Keratinocyte (primary cell): ENCODE measurements around the gene FXYD6.

Experiments used
- EZH2 ChIP-seq: IDR thresholded peaks from one replicate; pipeline ENCODE4 v1.6.1; 2012; ENCODE audit warnings: inconsistent platforms, mild to moderate bottlenecking, low read length, moderate library complexity
- TF ChIP-seq, protein P1 (sequence below), 3 experiments: IDR thresholded peaks in 1 of 3; conservative IDR thresholded peaks in 1 of 3; optimal IDR thresholded peaks in 1 of 3; 2 replicates in 2 of 3; 3 replicates in 1 of 3; pipeline versions ENCODE3 to v1.5.1; 2011; ENCODE audit warnings: low read length in 3 of 3, mild to moderate bottlenecking in 3 of 3, moderate library complexity in 2 of 3, control low read depth in 1 of 3, inconsistent platforms in 1 of 3; ENCODE audit not compliant: insufficient read depth in 2 of 3; ENCODE audit errors: extremely low read depth in 1 of 3

DNA sequence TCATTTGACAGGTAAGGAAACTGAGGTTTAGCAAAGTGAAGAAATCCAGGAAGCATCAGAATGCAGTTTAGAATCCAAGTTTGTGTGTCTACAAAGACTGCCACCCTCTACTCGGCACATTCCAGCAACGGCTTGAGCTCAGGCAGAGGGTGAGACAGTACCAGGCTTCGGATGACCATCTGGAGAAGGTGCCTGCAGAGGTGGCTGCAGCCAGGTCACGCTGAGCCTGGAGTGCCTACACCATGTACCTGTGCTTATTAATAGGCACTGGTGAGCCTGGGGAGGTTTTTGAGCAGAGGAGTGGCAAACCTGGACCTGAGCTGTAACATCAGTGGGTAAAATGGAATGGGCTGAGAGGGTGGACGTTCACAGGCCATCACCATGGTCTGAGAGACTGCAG, 4.7 kb downstream of the FXYD6 start:
- TF ChIP-seq, protein P1, sequence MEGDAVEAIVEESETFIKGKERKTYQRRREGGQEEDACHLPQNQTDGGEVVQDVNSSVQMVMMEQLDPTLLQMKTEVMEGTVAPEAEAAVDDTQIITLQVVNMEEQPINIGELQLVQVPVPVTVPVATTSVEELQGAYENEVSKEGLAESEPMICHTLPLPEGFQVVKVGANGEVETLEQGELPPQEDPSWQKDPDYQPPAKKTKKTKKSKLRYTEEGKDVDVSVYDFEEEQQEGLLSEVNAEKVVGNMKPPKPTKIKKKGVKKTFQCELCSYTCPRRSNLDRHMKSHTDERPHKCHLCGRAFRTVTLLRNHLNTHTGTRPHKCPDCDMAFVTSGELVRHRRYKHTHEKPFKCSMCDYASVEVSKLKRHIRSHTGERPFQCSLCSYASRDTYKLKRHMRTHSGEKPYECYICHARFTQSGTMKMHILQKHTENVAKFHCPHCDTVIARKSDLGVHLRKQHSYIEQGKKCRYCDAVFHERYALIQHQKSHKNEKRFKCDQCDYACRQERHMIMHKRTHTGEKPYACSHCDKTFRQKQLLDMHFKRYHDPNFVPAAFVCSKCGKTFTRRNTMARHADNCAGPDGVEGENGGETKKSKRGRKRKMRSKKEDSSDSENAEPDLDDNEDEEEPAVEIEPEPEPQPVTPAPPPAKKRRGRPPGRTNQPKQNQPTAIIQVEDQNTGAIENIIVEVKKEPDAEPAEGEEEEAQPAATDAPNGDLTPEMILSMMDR (optimal IDR thresholded peaks at IDR 0.05 in 1 of 3, IDR thresholded peaks at IDR 0.05 in 1 of 3, conservative IDR thresholded peaks at IDR 0.05 in 1 of 3; ENCODE audit: extremely low read depth in 1 of 3, insufficient read depth in 2 of 3, low read length in 3 of 3): no peak
- TF ChIP-seq EZH2: no peak
